CD4-positive, alpha-beta T cell treated with Interleukin-15 for 1 hour (primary cell): ENCODE measurements around the gene ZC2HC1B.
"Not testable (repeated sequence)": the region's sequence is repeated elsewhere in the genome, so short reads cannot be mapped to it uniquely, and the experiment has no call there.

Source experiments
- DNase-seq: peaks from one replicate; pipeline ENCODE4 v3.0.0-alpha.2; 2020

The ZC2HC1B gene

GRCh38 chr6:143871202-143871730 lies 7.0 kb downstream of the ZC2HC1B start:
- not testable (repeated sequence) for DNase-seq

- DNase-seq, result no peak
These were observed 7.9 kb downstream of the ZC2HC1B start for GRCh38 chr6:143872201-143872600.

- not testable (repeated sequence) for DNase-seq
These were observed 9.3 kb downstream of the ZC2HC1B start for GRCh38 chr6:143873600-143873999.

- not testable (repeated sequence) for DNase-seq
These were observed 10.2 kb downstream of the ZC2HC1B start for GRCh38 chr6:143874503-143874902.

- no peak for DNase-seq
These were observed 13.5 kb downstream of the ZC2HC1B start for GRCh38 chr6:143877584-143878271.

- no peak for DNase-seq
These were observed 14.0 kb downstream of the ZC2HC1B start for GRCh38 chr6:143878272-143878760.

GRCh38 chr6:143880412-143880811 lies 16.1 kb downstream of the ZC2HC1B start:
- no peak for DNase-seq

GRCh38 chr6:143882401-143882930 lies 18.2 kb downstream of the ZC2HC1B start:
- no peak for DNase-seq

GRCh38 chr6:143884216-143884900 lies 20.1 kb downstream of the ZC2HC1B start:
- DNase-seq, result no peak

GRCh38 chr6:143885116-143885515 lies 20.8 kb downstream of the ZC2HC1B start:
- DNase-seq, result no peak

- no peak for DNase-seq
These were observed 30.4 kb downstream of the ZC2HC1B start for GRCh38 chr6:143894655-143895054.

- DNase-seq, result no peak
These were observed 32.0 kb downstream of the ZC2HC1B start for GRCh38 chr6:143896126-143896860.

- no peak for DNase-seq
These were observed 36.1 kb downstream of the ZC2HC1B start for GRCh38 chr6:143900358-143900757.

- no peak for DNase-seq
These were observed 37.8 kb downstream of the ZC2HC1B start for GRCh38 chr6:143901885-143902750.

GRCh38 chr6:143902827-143903226 lies 38.6 kb downstream of the ZC2HC1B start:
- DNase-seq, result no peak

- DNase-seq, result no peak
These were observed 46.8 kb downstream of the ZC2HC1B start for GRCh38 chr6:143911028-143911427.

- DNase-seq, result no peak
These were observed 48.4 kb downstream of the ZC2HC1B start for GRCh38 chr6:143912671-143913070.

GRCh38 chr6:143917026-143917425 lies 52.8 kb downstream of the ZC2HC1B start:
- DNase-seq, result not testable (repeated sequence)

- DNase-seq, result no peak
These were observed 64.6 kb downstream of the ZC2HC1B start for GRCh38 chr6:143928853-143929252.

- DNase-seq, result no peak
These were observed 65.7 kb downstream of the ZC2HC1B start for GRCh38 chr6:143929975-143930374.

GRCh38 chr6:143934331-143934730 lies 70.1 kb downstream of the ZC2HC1B start:
- no peak for DNase-seq

GRCh38 chr6:143934867-143935266 lies 70.6 kb downstream of the ZC2HC1B start:
- no peak for DNase-seq
